ENCODE measurements around the gene NTM. TPM values are rescaled to one million over a fixed set of nuclear protein-coding genes. Genes with fewer than 3 reads are reported as not detected.

The NTM gene
- total and polyA plus RNA-seq, 2 donors (not counting 1 experiment from before 2014, with no cell fraction given) = 12.3 to 28.6 TPM

DNA sequence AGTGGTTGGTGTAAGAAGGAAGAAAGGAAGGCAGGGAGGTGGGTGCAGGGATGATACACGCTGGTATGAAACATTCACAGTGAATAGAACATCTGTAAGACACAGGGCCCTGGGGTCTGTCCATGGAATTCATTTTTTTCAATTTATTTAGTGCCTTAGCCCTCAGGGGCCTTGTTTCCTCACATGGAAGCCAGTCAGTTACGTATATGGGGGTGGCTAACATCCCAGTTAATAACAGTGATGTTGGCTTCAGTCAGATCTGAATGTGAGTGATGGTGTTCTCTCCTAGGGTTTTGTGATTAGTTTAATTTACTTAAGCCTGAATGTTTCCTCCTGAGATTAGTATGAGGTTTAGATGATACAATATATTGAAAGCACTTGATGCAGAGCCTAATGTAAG lies 577.1 kb downstream of the NTM start:
- Histone ChIP-seq H3K36me3 (ENCODE audit: control insufficient read depth, insufficient read depth, low read length) (peaks cover 2% of the 10 kb centered on the region), H3K9me3 (ENCODE audit: control insufficient read depth, insufficient read depth, low read depth, low read length) (no peaks in the 10 kb centered on the region), H3K79me2 (ENCODE audit: control insufficient read depth, insufficient read depth, low read length) (no peaks in the 10 kb centered on the region), H2AFZ (ENCODE audit: low read length) (no peak overlapping the region), H3K4me3 (replicated peaks in 1 of 4; ENCODE audit: control extremely low read depth in 1 of 4, insufficient read depth in 1 of 4, low read depth in 3 of 4, low read length in 4 of 4) (no peak overlapping the region), H3K4me2 (ENCODE audit: extremely low read depth, insufficient read depth, low read length) (no peak overlapping the region), H4K20me1 (ENCODE audit: control insufficient read depth, extremely low read depth, insufficient read depth, low read length) (no peaks in the 10 kb centered on the region), H3K9ac (ENCODE audit: insufficient read depth, low read length) (no peak overlapping the region), H3K4me1 (ENCODE audit: control insufficient read depth, extremely low read depth, insufficient read depth, low read length) (no peaks in the 10 kb centered on the region), H3K27me3 (ENCODE audit: control insufficient read depth, insufficient read depth, low read length) (no peaks in the 10 kb centered on the region), H3K27ac (ENCODE audit: insufficient read depth, low read length) (no peak overlapping the region)
- no peak for DNase-seq (ENCODE audit: low read depth in 2 of 2)
- no peak for TF ChIP-seq EZH2 (IDR thresholded peaks at IDR 0.05; ENCODE audit: low read length, missing control alignments)
- TF ChIP-seq, protein P1, sequence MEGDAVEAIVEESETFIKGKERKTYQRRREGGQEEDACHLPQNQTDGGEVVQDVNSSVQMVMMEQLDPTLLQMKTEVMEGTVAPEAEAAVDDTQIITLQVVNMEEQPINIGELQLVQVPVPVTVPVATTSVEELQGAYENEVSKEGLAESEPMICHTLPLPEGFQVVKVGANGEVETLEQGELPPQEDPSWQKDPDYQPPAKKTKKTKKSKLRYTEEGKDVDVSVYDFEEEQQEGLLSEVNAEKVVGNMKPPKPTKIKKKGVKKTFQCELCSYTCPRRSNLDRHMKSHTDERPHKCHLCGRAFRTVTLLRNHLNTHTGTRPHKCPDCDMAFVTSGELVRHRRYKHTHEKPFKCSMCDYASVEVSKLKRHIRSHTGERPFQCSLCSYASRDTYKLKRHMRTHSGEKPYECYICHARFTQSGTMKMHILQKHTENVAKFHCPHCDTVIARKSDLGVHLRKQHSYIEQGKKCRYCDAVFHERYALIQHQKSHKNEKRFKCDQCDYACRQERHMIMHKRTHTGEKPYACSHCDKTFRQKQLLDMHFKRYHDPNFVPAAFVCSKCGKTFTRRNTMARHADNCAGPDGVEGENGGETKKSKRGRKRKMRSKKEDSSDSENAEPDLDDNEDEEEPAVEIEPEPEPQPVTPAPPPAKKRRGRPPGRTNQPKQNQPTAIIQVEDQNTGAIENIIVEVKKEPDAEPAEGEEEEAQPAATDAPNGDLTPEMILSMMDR (conservative IDR thresholded peaks at IDR 0.05 in 1 of 2, IDR thresholded peaks at IDR 0.05 in 1 of 2; ENCODE audit: low read depth in 1 of 2, low read length in 2 of 2) = no peak

DNA sequence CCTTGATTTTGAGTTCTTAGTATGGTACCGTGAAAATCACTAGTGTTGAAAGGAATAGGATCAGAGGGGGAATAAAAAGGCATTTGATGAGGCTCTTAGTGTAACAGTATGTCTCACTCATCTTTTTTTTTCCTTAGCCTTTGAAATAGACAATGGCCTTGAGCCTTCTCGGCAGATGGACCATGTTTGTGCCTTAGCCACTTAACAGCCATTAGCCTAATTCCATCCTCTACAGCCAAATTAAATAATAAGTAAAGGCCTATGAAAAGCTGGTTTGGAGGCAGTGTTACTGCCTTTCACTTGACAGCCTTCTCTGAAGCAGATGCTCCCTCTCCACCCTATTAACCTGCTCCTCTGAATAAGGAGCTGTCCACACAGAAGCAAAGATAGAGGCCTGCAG lies 580.7 kb downstream of the NTM start:
- DNase-seq (ENCODE audit: low read depth in 2 of 2) = no peak
- Histone ChIP-seq H3K9ac (ENCODE audit: insufficient read depth, low read length) (no peak overlapping the region), H3K27ac (ENCODE audit: insufficient read depth, low read length) (no peak overlapping the region), H3K27me3 (ENCODE audit: control insufficient read depth, insufficient read depth, low read length) (no peaks in the 10 kb centered on the region), H4K20me1 (ENCODE audit: control insufficient read depth, extremely low read depth, insufficient read depth, low read length) (no peaks in the 10 kb centered on the region), H3K4me2 (ENCODE audit: extremely low read depth, insufficient read depth, low read length) (no peak overlapping the region), H3K4me1 (ENCODE audit: control insufficient read depth, extremely low read depth, insufficient read depth, low read length) (peaks cover 2% of the 10 kb centered on the region), H3K36me3 (ENCODE audit: control insufficient read depth, insufficient read depth, low read length) (peaks cover 2% of the 10 kb centered on the region), H3K4me3 (replicated peaks in 1 of 4; ENCODE audit: control extremely low read depth in 1 of 4, insufficient read depth in 1 of 4, low read depth in 3 of 4, low read length in 4 of 4) (no peak overlapping the region), H2AFZ (ENCODE audit: low read length) (no peak overlapping the region), H3K79me2 (ENCODE audit: control insufficient read depth, insufficient read depth, low read length) (no peaks in the 10 kb centered on the region), H3K9me3 (ENCODE audit: control insufficient read depth, insufficient read depth, low read depth, low read length) (no peaks in the 10 kb centered on the region)
- TF ChIP-seq, protein P1 (conservative IDR thresholded peaks at IDR 0.05 in 1 of 2, IDR thresholded peaks at IDR 0.05 in 1 of 2; ENCODE audit: low read depth in 1 of 2, low read length in 2 of 2) = no peak
- no peak for TF ChIP-seq EZH2 (IDR thresholded peaks at IDR 0.05; ENCODE audit: low read length, missing control alignments)

DNA sequence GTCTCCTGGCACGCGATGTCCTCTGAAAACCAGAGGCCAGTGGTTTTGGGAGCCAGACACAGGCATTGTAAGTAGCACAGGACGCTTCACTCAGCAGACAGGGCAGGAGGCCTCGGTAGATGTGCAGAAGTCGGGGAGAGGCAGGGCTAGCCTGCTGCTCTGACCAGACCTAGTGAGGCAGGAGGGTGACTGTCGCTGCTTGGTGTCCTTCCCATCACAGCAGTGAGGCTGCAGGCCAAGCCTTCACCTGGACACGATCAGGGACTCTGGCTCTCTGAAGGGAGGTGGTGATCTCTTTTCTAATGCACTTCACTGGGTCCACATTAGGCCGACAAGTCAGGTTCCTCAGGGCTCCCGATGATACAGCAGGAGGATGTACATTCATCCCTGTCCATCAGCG lies 583.7 kb downstream of the NTM start:
- no peaks in the 10 kb centered on the region for H3K9me3 ChIP-seq (ENCODE audit: control insufficient read depth, insufficient read depth, low read depth, low read length)
- H3K27ac ChIP-seq (ENCODE audit: insufficient read depth, low read length) = no peak overlapping the region
- no peak overlapping the region for H3K9ac ChIP-seq (ENCODE audit: insufficient read depth, low read length)
- no peak overlapping the region for H2AFZ ChIP-seq (ENCODE audit: low read length)
- DNase-seq (ENCODE audit: low read depth in 2 of 2) = no peak
- peaks cover 5% of the 10 kb centered on the region for H3K4me1 ChIP-seq (ENCODE audit: control insufficient read depth, extremely low read depth, insufficient read depth, low read length)
- no peak overlapping the region for H3K4me3 ChIP-seq (replicated peaks in 1 of 4; ENCODE audit: control extremely low read depth in 1 of 4, insufficient read depth in 1 of 4, low read depth in 3 of 4, low read length in 4 of 4)
- H3K79me2 ChIP-seq (ENCODE audit: control insufficient read depth, insufficient read depth, low read length) = no peaks in the 10 kb centered on the region
- H3K4me2 ChIP-seq (ENCODE audit: extremely low read depth, insufficient read depth, low read length) = no peak overlapping the region
- H3K27me3 ChIP-seq (ENCODE audit: control insufficient read depth, insufficient read depth, low read length) = no peaks in the 10 kb centered on the region
- no peaks in the 10 kb centered on the region for H3K36me3 ChIP-seq (ENCODE audit: control insufficient read depth, insufficient read depth, low read length)
- TF ChIP-seq, protein P1 (conservative IDR thresholded peaks at IDR 0.05 in 1 of 2, IDR thresholded peaks at IDR 0.05 in 1 of 2; ENCODE audit: low read depth in 1 of 2, low read length in 2 of 2) = no peak
- TF ChIP-seq EZH2 (IDR thresholded peaks at IDR 0.05; ENCODE audit: low read length, missing control alignments) = no peak
- no peaks in the 10 kb centered on the region for H4K20me1 ChIP-seq (ENCODE audit: control insufficient read depth, extremely low read depth, insufficient read depth, low read length)
